RCC 7860 (cell line): ENCODE results near the gene DNAJC3.
A peak's percentile ranks its signal among the peaks of the same experiment; 100 is the strongest.

Experiments used
- DNase-seq: peaks from one replicate; pipeline ENCODE4 v3.0.0-alpha.2; 2015; ENCODE audit warnings: low spot score
- FAIRE-seq: peaks from 2 replicates; lab custom pipeline; 2012; peaks lifted over from hg19 to GRCh38; lab: Jason Lieb, UNC

DNAJC3 gene

GRCh38 chr13:95833719-95834118 is 156.8 kb downstream of the DNAJC3 start:
- FAIRE-seq (no peak), DNase-seq (no peak)

GRCh38 chr13:95834134-95834765 is 157.3 kb downstream of the DNAJC3 start:
- FAIRE-seq, result no peak
- peak; percentile 23 for DNase-seq

DNA sequence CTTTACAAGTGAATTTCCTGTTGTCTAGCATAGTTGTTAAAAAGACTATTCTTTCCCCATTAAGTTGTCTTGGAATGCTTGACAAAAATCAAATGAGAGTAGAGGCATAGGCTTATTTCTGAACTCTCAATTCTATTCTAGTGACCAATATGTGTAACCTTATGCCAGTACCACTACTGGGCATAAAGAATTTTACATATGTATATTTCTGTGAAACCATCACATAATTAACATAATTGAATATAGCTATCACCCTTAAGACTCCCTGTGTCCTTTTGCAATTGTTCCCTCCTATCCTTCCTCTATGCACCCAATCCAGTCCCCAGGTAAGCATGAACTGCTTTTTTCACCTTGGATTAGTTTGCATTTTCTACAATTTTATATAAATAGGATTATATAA is 165.0 kb downstream of the DNAJC3 start:
- DNase-seq (no peak), FAIRE-seq (no peak)

DNA sequence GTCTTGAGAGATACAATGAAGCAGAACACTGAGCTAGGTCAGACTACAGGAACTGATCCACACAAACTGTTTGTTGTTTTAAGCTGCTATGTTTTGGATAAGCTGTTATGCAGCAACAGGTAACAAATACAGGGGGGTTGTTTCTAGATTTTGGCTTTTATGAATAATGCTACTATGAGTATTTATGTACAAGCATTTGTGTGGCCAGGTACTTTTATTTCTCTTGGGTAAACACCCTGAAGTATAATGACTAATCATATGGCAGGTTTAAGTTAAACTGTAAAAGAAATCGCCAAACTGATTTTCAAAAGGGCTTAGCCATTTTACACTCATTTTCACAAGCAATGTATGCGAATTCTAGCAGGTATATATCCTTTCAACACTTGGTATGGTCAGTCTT is 166.0 kb downstream of the DNAJC3 start:
- FAIRE-seq, result no peak
- DNase-seq, result no peak
